Panc1 (cell line): ENCODE data around the gene MTERF4. TPM values are rescaled to one million over a fixed set of nuclear protein-coding genes. Genes with fewer than 3 reads are reported as not detected.

Experiments used
- ATAC-seq: fragments of 200-7000 bp; cut with Tn5 transposase; 2 replicates; pipeline ENCODE4 v1.9.1; 2020; ENCODE audit warnings: mild to moderate bottlenecking, moderate library complexity
- BruUV-seq: library from RNA; stranded (reverse); fragments of 400-500 nt; replicated peaks from 2 replicates; lab custom pipeline; 2021; lab: Mats Ljungman, UMichigan
- CTCF ChIA-PET: fragments of 300-600 bp; sonication (Branson Sonifier 250); formaldehyde crosslinking; loops from one replicate; lab custom pipeline; 2022; ENCODE audit warnings: antibody characterized with exemption; lab: Charles Lee
- POLR2A ChIA-PET: fragments of 300-600 bp; sonication (Branson Sonifier 250); formaldehyde crosslinking; loops from one replicate; lab custom pipeline; 2022; ENCODE audit warnings: antibody characterized with exemption; lab: Charles Lee
- DNase-seq: peaks from one replicate; pipeline ENCODE4 v3.0.0-alpha.2; 2010; ENCODE audit warnings: low read depth, low spot score
- H3K27ac ChIP-seq: 2 replicates; pipeline ENCODE4 v1.5.1; 2011; ENCODE audit warnings: mild to moderate bottlenecking, low read length, inconsistent platforms
- H3K27me3 ChIP-seq: fragments of 200-500 bp; sonication (Bioruptor generic); 2 replicates; pipeline ENCODE4 v1.6.0; 2014; ENCODE audit warnings: low read length, inconsistent platforms; ENCODE audit not compliant: control insufficient read depth, insufficient read depth
- H3K36me3 ChIP-seq: fragments of 200-500 bp; sonication (Bioruptor generic); 2 replicates; pipeline ENCODE4 v1.5.1; 2014; ENCODE audit warnings: inconsistent platforms, mild to moderate bottlenecking, low read length, moderate library complexity; ENCODE audit not compliant: control insufficient read depth, insufficient read depth
- H3K4me1 ChIP-seq: 2 replicates; pipeline ENCODE4 v1.5.1; 2011; ENCODE audit warnings: inconsistent platforms, mild to moderate bottlenecking, low read length, moderate library complexity; ENCODE audit not compliant: control insufficient read depth, insufficient read depth
- H3K4me3 ChIP-seq, 2 experiments: 2 replicates each; pipeline ENCODE4 v1.5.1; 2011 to 2012; ENCODE audit warnings: low read depth in 2 of 2, low read length in 2 of 2, mild to moderate bottlenecking in 2 of 2, inconsistent platforms in 1 of 2, moderate library complexity in 1 of 2
- H3K9me3 ChIP-seq: fragments of 200-500 bp; sonication (Bioruptor generic); 2 replicates; pipeline ENCODE4 v1.5.1; 2014; ENCODE audit warnings: low read depth, mild to moderate bottlenecking, inconsistent platforms, low read length, moderate library complexity; ENCODE audit not compliant: control insufficient read depth, insufficient read depth
- CTCF ChIP-seq: fragments of 450-650 bp; IDR thresholded peaks from 2 replicates; pipeline ENCODE4 v1.5.1; 2017; ENCODE audit warnings: mild to moderate bottlenecking
- POLR2AphosphoS5 ChIP-seq: IDR thresholded peaks from 2 replicates; pipeline ENCODE4 v1.6.1; 2012; ENCODE audit warnings: mild to moderate bottlenecking, low read depth, low read length, moderate library complexity
- SIN3A ChIP-seq: IDR thresholded peaks from 2 replicates; pipeline ENCODE4 v1.6.1; 2012; ENCODE audit warnings: low read depth, mild to moderate bottlenecking, low read length, moderate library complexity, borderline replicate concordance; ENCODE audit not compliant: insufficient read depth
- TCF7L2 ChIP-seq: IDR thresholded peaks from 2 replicates; pipeline ENCODE4 v1.6.1; 2011; ENCODE audit warnings: mild to moderate bottlenecking, low read depth, low read length, inconsistent platforms
- in situ Hi-C: cut with HindIII; loops from 2 replicates; pipeline ENCODE4 v1.10.0; 2016; ENCODE audit warnings: low sequenced_read_pairs, low pct_unique_long_range_greater_than_20kb
- intact Hi-C: fragments of 100-400 bp; cut with micrococcal nuclease; formaldehyde crosslinking; loops from one replicate; pipeline ENCODE4 v1.10.0; 2022; ENCODE audit not compliant: unreplicated experiment
- total RNA-seq: library from RNA; stranded (reverse); gene quantifications from one replicate; pipeline ENCODE4 v1.2.1, GENCODE V29; 2021; ENCODE audit not compliant: unreplicated experiment
- TF ChIP-seq, protein P1 (sequence below), 2 experiments: IDR thresholded peaks; 2 replicates each; pipeline ENCODE4 v1.6.1; 2011 to 2012; ENCODE audit warnings: low read depth in 2 of 2, control low read depth in 1 of 2, low read length in 1 of 2, mild to moderate bottlenecking in 1 of 2, moderate library complexity in 1 of 2; ENCODE audit not compliant: insufficient read depth in 1 of 2

Gene MTERF4
- total RNA-seq, 1 experiment from 2014 or later = 28.9 TPM

- DNase-seq (no peak), ATAC-seq (no peak)
- BruUV-seq = no TSS peak
Observed at GRCh38 chr2:241052677-241053360, 49.3 kb downstream of the MTERF4 start.

GRCh38 chr2:241051578-241052487 lies 50.3 kb downstream of the MTERF4 start:
- no peak for ATAC-seq
- POLR2A ChIA-PET = no interaction called here
- in situ Hi-C loops = no loop called here

More at GRCh38 chr2:241052677-241053360, 49.3 kb downstream of the MTERF4 start:
- CTCF ChIA-PET = no interaction called here
- POLR2A ChIA-PET = no interaction called here
- TF ChIP-seq POLR2AphosphoS5 (no peak), TCF7L2 (no peak), CTCF (no peak), SIN3A (no peak)
- TF ChIP-seq, protein P1, sequence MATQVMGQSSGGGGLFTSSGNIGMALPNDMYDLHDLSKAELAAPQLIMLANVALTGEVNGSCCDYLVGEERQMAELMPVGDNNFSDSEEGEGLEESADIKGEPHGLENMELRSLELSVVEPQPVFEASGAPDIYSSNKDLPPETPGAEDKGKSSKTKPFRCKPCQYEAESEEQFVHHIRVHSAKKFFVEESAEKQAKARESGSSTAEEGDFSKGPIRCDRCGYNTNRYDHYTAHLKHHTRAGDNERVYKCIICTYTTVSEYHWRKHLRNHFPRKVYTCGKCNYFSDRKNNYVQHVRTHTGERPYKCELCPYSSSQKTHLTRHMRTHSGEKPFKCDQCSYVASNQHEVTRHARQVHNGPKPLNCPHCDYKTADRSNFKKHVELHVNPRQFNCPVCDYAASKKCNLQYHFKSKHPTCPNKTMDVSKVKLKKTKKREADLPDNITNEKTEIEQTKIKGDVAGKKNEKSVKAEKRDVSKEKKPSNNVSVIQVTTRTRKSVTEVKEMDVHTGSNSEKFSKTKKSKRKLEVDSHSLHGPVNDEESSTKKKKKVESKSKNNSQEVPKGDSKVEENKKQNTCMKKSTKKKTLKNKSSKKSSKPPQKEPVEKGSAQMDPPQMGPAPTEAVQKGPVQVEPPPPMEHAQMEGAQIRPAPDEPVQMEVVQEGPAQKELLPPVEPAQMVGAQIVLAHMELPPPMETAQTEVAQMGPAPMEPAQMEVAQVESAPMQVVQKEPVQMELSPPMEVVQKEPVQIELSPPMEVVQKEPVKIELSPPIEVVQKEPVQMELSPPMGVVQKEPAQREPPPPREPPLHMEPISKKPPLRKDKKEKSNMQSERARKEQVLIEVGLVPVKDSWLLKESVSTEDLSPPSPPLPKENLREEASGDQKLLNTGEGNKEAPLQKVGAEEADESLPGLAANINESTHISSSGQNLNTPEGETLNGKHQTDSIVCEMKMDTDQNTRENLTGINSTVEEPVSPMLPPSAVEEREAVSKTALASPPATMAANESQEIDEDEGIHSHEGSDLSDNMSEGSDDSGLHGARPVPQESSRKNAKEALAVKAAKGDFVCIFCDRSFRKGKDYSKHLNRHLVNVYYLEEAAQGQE (IDR thresholded peaks at IDR 0.05; ENCODE audit: insufficient read depth in 1 of 2, low read depth in 2 of 2, low read length in 1 of 2) = no peak
- H3K27ac ChIP-seq = no peak overlapping the region
- no peaks in the 10 kb centered on the region for H3K27me3 ChIP-seq
- no peak overlapping the region for H3K4me3 ChIP-seq
- H3K36me3 ChIP-seq = no peaks in the 10 kb centered on the region
- intact Hi-C loops (no loop called here), in situ Hi-C loops (no loop called here)
- no peaks in the 10 kb centered on the region for H3K9me3 ChIP-seq
- no peaks in the 10 kb centered on the region for H3K4me1 ChIP-seq

More at GRCh38 chr2:241051578-241052487, 50.3 kb downstream of the MTERF4 start:
- no TSS peak for BruUV-seq
- intact Hi-C loops = no loop called here
- DNase-seq = no peak
- Histone ChIP-seq H3K4me1 (no peaks in the 10 kb centered on the region), H3K4me3 (no peak overlapping the region), H3K27ac (no peak overlapping the region), H3K9me3 (no peaks in the 10 kb centered on the region), H3K27me3 (no peaks in the 10 kb centered on the region), H3K36me3 (no peaks in the 10 kb centered on the region)
- CTCF ChIA-PET = no interaction called here
- TF ChIP-seq TCF7L2 (no peak), SIN3A (no peak), CTCF (no peak), POLR2AphosphoS5 (no peak)
- TF ChIP-seq, protein P1 (IDR thresholded peaks at IDR 0.05; ENCODE audit: insufficient read depth in 1 of 2, low read depth in 2 of 2, low read length in 1 of 2) = no peak
